K562 (cell line): Measurements from ENCODE around the gene OBSCN. TPM values are rescaled to one million over a fixed set of nuclear protein-coding genes. Genes with fewer than 3 reads are reported as not detected.
A peak's percentile ranks its signal among the peaks of the same experiment; 100 is the strongest.

Experiments used
- BRF1 ChIP-seq: IDR thresholded peaks from 3 replicates; pipeline ENCODE4 v1.6.1; 2011; ENCODE audit warnings: borderline replicate concordance, mild to moderate bottlenecking; ENCODE audit not compliant: insufficient read length; ENCODE audit errors: extremely low read depth
- CBX1 ChIP-seq: sonication (generic); IDR thresholded peaks from 2 replicates; pipeline ENCODE4 v1.6.1; 2016; ENCODE audit warnings: antibody characterized with exemption, low read depth, mild to moderate bottlenecking
- CBX5 ChIP-seq: IDR thresholded peaks from 2 replicates; pipeline ENCODE4 v1.6.1; 2014; ENCODE audit warnings: low read depth, borderline replicate concordance
- DIDO1 ChIP-seq: fragments of 450-650 bp; IDR thresholded peaks from 2 replicates; pipeline ENCODE4 v1.6.1; 2016; ENCODE audit warnings: low read depth, missing biosample characterization, missing genetic modification characterization
- HMG20A ChIP-seq: fragments of 450-650 bp; formaldehyde crosslinking; conservative IDR thresholded peaks from 2 replicates; pipeline ENCODE4 v1.4.0; 2020; ENCODE audit warnings: mild to moderate bottlenecking, mixed read lengths
- IRF2 ChIP-seq: sonication (generic); formaldehyde crosslinking; IDR thresholded peaks from 2 replicates; pipeline ENCODE4 v1.8.1; 2022; ENCODE audit warnings: mild to moderate bottlenecking, missing genetic modification reagents
- KLF13 ChIP-seq: fragments of 450-650 bp; IDR thresholded peaks from 2 replicates; pipeline ENCODE4 v1.6.1; 2016; ENCODE audit warnings: missing genetic modification characterization, low read depth, mild to moderate bottlenecking, missing compliant biosample characterization, moderate library complexity, borderline replicate concordance
- NCOA1 ChIP-seq: fragments of 450-650 bp; IDR thresholded peaks from 2 replicates; pipeline ENCODE4 v1.6.1; 2016; ENCODE audit warnings: low read depth
- PHTF2 ChIP-seq: fragments of 250-450 bp; sonication (Bioruptor Pico); IDR thresholded peaks from 2 replicates; pipeline ENCODE4 v1.5.0; 2021; ENCODE audit warnings: mild to moderate bottlenecking
- SRSF3 ChIP-seq: fragments of 200-400 bp; formaldehyde crosslinking; IDR thresholded peaks from 2 replicates; pipeline ENCODE4 v1.6.1; 2016; ENCODE audit warnings: mild to moderate bottlenecking, low read length, moderate library complexity; ENCODE audit not compliant: insufficient read depth
- TAF15 ChIP-seq: fragments of 200-400 bp; formaldehyde crosslinking; IDR thresholded peaks from 2 replicates; pipeline ENCODE4 v1.6.1; 2017; ENCODE audit warnings: mild to moderate bottlenecking, low read depth, low read length, moderate library complexity
- TGIF2 ChIP-seq: sonication (generic); formaldehyde crosslinking; IDR thresholded peaks from 2 replicates; pipeline ENCODE4 v1.8.1; 2022; ENCODE audit warnings: mild to moderate bottlenecking, missing genetic modification reagents, moderate library complexity
- TRIM28 ChIP-seq: fragments of 450-650 bp; IDR thresholded peaks from 2 replicates; pipeline ENCODE4 v1.6.1; 2017
- YY1 ChIP-seq, 3 experiments: IDR thresholded peaks; 2 replicates each; pipeline ENCODE4 v1.6.1; 2011; ENCODE audit warnings: low read length in 2 of 3, mild to moderate bottlenecking in 2 of 3, moderate library complexity in 2 of 3, borderline replicate concordance in 1 of 3, control low read depth in 1 of 3, low read depth in 1 of 3; ENCODE audit not compliant: insufficient read depth in 3 of 3, insufficient replicate concordance in 2 of 3, control insufficient read depth in 1 of 3, insufficient read length in 1 of 3; ENCODE audit errors: extremely low read depth in 1 of 3
- ZKSCAN8 ChIP-seq: fragments of 200-800 bp; sonication (Bioruptor generic); IDR thresholded peaks from 2 replicates; pipeline ENCODE4 v1.6.1; 2016; ENCODE audit warnings: missing genetic modification characterization, missing compliant biosample characterization
- ZNF347 ChIP-seq: fragments of 450-650 bp; formaldehyde crosslinking; IDR thresholded peaks from 2 replicates; pipeline ENCODE4 v1.4.0; 2020; ENCODE audit warnings: low read depth, mild to moderate bottlenecking, moderate library complexity
- ZNF696 ChIP-seq: fragments of 250-450 bp; sonication (Bioruptor Pico); conservative IDR thresholded peaks from 2 replicates; pipeline ENCODE4 v1.4.0; 2020; ENCODE audit warnings: mild to moderate bottlenecking, moderate library complexity
- polyA plus RNA-seq, 8 experiments: library from polyadenylated mRNA; depleted of rRNA in 4 of 8; stranded (reverse) in 5 of 8; unstranded in 3 of 8; fragments of >200 nt; fragmentation: Nextera tagmentation in 2 of 8; fragmentation: Illumina TruSeq in 1 of 8; extraction: Ambion mirVana in 2 of 8; extraction: Trizol in 1 of 8; gene quantifications; 2 replicates each; pipeline versions ENCODE4 v1.2.1 to v1.2.3, GENCODE V29; 2011 to 2014; ENCODE audit warnings: inconsistent platforms in 1 of 8, missing spikeins in 1 of 8
- total RNA-seq, 7 experiments: library from RNA; depleted of rRNA in 6 of 7; stranded (reverse); fragments of >200 nt in 6 of 7; fragmentation: Illumina TruSeq in 2 of 7; extraction: Trizol in 2 of 7; gene quantifications; 2 replicates each; pipeline versions ENCODE4 v1.2.1 to v1.2.3, GENCODE V29; 2011 to 2021; ENCODE audit warnings: low replicate concordance in 1 of 7
- TF ChIP-seq, protein P1 (sequence below): sonication (generic); IDR thresholded peaks from 2 replicates; pipeline ENCODE4 v1.6.1; 2016
- TF ChIP-seq, protein P2 (sequence below), 2 experiments: fragments of 450-650 bp; IDR thresholded peaks; 2 replicates each; pipeline ENCODE4 v1.6.1; 2016; ENCODE audit warnings: mild to moderate bottlenecking in 2 of 2, borderline replicate concordance in 1 of 2, low read depth in 1 of 2, moderate library complexity in 1 of 2

OBSCN gene
- total and polyA plus RNA-seq, 9 of the 15 experiments (the other 6 are each of a cell fraction or from before 2014, with no cell fraction given): 0.18 to 19.7 (median 3.6) TPM

DNA sequence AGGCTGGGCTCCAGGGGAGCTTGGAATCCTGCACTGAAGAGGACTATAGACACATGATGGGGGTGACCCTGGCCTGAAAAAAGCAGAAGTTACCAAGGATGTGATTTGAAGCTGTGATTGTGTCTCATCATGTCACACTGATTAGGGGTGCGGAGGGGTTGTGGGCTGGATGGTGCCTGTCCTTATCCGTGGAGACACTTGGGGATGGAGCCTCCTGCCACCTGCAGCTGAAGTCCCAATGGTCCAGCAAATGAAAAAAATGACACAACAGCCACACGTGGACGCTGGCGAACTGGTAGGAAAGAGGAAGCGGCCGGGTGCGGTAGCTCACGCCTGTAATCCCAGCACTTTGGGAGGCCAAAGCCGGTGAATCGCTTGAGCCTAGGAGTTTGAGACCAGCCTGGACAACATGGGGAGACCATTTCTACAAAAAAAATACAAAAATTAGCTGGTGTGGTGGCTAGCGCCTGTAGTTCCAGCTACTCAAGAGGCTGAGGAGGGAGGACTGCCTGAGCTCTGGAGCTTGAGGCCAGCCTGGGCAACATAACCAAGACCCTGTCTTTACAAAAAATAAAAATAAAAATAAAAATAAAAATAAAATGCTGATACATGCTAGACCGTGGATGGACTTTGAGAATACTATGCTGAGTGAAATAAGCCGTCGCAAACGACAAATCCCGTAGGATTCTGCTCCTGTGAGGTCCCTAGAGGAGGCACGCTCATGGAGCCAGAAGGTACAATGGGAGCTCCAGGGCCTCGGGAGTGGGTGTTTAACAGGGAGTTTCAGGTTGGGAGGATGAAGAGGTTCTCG is 43.1 kb upstream of the OBSCN start (continued):
- TF ChIP-seq TRIM28 (no peak), BRF1 (no peak), ZNF696 (CRISPR knock-in tag) (no peak), HMG20A (peak; percentile 85; the same call in 1 of the 2 replicates), PHTF2 (CRISPR knock-in tag) (no peak), TGIF2 (CRISPR knock-in tag) (no peak), NCOA1 (no peak), CBX5 (no peak), KLF13 (tag) (no peak), ZNF347 (CRISPR knock-in tag) (no peak), CBX1 (no peak), TAF15 (no peak), IRF2 (CRISPR knock-in tag) (no peak), SRSF3 (no peak), DIDO1 (no peak), ZKSCAN8 (no peak), YY1 (IDR thresholded peaks at IDR 0.05; ENCODE audit: borderline replicate concordance in 1 of 3, control insufficient read depth in 1 of 3, extremely low read depth in 1 of 3, insufficient read depth in 3 of 3, insufficient read length in 1 of 3, insufficient replicate concordance in 2 of 3, low read depth in 1 of 3, low read length in 2 of 3) (peak in 1 of 3 experiments; percentile 8)
- TF ChIP-seq, protein P1, sequence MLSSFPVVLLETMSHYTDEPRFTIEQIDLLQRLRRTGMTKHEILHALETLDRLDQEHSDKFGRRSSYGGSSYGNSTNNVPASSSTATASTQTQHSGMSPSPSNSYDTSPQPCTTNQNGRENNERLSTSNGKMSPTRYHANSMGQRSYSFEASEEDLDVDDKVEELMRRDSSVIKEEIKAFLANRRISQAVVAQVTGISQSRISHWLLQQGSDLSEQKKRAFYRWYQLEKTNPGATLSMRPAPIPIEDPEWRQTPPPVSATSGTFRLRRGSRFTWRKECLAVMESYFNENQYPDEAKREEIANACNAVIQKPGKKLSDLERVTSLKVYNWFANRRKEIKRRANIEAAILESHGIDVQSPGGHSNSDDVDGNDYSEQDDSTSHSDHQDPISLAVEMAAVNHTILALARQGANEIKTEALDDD: no peak
- TF ChIP-seq, protein P2, sequence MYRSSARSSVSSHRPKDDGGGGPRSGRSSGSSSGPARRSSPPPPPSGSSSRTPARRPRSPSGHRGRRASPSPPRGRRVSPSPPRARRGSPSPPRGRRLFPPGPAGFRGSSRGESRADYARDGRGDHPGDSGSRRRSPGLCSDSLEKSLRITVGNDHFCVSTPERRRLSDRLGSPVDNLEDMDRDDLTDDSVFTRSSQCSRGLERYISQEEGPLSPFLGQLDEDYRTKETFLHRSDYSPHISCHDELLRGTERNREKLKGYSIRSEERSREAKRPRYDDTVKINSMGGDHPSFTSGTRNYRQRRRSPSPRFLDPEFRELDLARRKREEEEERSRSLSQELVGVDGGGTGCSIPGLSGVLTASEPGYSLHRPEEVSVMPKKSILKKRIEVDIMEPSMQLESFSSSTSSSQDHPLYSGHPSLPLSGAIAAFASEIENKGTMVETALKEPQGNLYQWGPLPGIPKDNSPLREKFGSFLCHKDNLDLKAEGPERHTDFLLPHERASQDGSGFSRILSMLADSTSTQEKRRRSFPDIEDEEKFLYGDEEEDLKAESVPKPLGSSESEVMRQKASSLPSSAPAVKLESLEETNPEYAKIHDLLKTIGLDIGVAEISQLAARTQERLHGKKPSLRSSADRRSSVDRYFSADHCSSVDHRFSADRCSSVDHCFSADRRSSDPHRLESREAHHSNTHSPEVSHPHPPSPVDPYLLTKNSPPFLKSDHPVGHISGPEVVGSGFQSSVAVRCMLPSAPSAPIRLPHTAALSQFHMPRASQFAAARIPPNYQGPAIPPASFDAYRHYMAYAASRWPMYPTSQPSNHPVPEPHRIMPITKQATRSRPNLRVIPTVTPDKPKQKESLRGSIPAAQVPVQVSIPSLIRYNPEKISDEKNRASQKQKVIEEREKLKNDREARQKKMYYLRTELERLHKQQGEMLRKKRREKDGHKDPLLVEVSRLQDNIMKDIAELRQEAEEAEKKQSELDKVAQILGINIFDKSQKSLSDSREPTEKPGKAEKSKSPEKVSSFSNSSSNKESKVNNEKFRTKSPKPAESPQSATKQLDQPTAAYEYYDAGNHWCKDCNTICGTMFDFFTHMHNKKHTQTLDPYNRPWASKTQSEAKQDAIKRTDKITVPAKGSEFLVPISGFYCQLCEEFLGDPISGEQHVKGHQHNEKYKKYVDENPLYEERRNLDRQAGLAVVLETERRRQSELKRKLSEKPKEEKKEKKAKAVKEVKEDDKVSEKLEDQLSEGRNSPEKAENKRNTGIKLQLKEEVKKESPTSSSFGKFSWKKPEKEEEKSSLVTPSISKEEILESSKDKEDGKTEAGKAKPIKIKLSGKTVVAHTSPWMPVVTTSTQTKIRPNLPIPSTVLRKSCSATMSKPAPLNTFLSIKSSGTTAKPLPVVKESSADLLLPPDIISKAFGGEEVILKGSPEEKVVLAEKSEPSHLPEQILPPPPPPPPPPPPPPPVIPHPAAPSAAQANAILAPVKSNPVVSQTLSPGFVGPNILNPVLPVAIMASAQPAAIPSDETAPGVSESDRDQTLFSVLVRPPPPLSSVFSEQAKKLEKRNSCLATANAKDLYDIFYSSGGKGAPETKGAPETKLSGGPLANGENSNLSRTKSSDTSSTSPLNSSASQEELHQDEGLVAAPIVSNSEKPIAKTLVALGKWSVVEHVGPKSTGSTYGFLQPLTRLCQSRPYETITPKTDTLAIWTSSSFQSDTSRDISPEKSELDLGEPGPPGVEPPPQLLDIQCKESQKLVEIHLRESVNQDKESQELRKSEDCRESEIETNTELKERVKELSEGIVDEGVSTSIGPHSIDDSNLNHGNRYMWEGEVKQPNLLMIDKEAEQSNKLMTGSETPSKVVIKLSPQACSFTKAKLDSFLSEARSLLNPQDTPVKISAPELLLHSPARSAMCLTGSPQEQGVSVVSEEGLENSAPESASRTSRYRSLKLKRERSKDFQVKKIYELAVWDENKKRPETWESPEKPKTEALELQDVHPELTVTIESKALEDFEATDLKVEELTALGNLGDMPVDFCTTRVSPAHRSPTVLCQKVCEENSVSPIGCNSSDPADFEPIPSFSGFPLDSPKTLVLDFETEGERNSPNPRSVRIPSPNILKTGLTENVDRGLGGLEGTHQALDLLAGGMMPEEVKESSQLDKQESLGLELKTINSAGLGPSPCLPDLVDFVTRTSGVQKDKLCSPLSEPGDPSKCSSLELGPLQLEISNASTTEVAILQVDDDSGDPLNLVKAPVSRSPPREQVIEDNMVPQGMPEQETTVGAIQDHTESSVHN (IDR thresholded peaks at IDR 0.05; ENCODE audit: borderline replicate concordance in 1 of 2, low read depth in 1 of 2): no peak
